Activated CD8-positive, alpha-beta memory T cell treated with anti-CD3 and anti-CD28 coated beads, Interleukin-2, amount 50 U/mL, for 4 hours (primary cell): Measurements from ENCODE around the gene GSC.
"Not testable (repeated sequence)": the region's sequence is repeated elsewhere in the genome, so short reads cannot be mapped to it uniquely, and the experiment has no call there.

Experiments used
- DNase-seq: peaks from one replicate; pipeline ENCODE4 v3.0.0-alpha.2; 2020

The GSC gene

DNA sequence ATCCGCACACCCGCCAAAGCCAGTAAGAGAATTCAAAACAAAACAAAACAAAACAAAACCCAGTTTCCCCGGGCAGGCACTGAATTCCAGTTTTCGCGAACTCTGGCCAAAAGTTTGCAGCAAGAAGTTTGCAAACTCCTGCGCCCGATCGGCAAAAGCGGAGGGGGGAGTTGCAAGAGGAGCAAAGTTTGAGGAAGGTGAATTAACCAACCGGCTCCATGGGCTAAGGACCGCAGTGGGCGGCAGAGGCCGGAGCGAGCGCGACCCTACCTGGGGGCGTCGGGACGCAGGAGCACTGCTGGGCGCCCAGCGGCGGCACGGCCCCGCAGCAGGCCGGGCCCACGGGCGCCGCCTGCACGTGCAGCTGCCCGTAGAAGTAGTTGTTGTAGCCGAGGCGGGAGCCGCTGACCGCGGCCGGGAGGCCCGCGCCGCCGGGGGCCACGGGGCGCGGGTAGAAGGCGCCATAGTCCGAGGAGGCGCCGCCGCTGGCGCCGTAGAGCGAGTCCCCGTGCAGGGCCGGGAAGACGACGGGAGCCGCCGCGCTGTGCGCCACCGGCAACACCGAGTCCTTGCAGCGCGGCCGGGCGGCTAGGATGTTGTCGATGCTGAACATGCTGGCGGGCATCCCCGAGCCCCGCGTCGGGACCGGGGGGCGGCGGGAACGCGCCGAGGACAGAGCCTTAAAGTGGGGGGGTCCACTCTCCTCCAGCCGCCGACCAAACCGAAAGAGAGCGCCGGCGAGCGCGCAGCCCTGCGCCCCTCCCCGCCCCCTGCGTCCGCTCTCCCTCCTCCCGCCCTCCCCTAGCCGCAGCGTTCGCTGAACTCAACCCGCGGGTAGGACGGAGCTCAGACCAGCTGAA, at the start of gene GSC:
Gene GSC (minus strand): TSS at position 723 of the 860 bp plus-strand sequence. CDS start 98 bp downstream, at position 625.
- no peak for DNase-seq

DNA sequence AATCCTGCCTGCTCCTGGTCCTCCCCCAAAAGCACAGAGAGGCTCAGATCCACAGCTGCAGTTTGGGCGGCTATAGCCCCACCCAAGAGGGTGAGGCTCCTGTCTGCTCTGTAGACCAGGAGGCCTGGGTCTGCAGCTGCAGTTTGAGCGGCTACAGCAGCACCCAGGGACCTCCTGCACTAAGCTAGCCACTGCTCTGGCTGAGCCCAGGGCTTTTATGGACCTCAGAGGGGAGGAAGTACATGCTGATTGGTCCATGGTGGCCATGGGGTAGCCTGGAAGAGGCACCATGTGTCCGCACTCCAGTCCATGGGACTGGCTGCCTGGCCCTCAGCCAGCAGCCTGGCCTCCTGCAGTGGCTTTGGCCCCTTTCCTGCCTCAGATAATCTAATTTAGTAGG, 49.6 kb upstream of the GSC start:
- DNase-seq, result no peak

DNA sequence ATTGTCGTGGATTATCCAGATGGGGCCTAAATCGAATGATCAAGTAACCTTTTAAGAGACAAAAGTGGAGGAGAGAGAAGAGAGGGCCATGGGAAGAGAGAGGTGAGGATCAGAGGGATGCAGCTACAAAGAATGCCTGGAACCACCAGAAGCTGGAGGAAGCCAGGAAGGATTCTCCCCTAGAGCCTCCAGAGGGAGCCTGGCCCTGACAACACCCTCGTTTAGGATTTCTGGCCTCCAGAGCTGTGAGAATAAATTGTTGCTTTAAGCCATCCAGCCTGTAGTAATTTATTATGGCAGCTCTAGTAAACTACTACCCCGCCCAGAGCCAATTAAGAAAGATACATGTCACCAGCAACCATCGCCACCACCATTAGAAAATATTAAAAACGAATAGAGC, 46.2 kb upstream of the GSC start:
- no peak for DNase-seq

DNA sequence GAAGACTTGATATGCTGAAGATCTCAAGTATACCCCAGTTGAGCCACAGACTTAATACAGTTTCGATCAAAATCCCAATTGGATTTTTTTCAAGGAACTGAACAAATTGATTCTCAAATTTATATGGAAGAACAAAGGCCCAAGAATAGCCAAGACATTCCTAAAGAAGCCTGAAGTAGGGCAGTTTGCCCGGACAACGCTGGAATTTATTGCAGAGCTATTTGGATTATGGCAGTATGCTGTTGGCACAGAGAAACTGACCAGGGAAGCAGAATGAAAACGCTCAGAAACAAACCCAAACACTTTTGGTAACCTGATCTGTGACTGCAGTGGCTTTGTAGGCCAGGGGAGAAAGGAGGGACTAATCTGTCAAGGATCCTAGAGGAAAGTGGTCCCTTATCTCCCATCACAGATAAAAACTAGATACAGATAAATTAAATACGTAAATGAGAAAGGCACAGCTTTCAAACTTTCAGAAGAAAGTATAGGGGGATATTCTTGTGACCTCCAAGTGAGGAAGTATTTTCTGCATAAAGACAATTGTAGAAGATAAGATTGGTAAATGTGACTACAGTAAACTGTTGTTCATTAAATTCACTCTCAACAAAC, 35.9 kb upstream of the GSC start:
- no peak for DNase-seq

- DNase-seq, result no peak
Measured at GRCh38 chr14:94801225-94801624, 31.3 kb upstream of the GSC start.

DNA sequence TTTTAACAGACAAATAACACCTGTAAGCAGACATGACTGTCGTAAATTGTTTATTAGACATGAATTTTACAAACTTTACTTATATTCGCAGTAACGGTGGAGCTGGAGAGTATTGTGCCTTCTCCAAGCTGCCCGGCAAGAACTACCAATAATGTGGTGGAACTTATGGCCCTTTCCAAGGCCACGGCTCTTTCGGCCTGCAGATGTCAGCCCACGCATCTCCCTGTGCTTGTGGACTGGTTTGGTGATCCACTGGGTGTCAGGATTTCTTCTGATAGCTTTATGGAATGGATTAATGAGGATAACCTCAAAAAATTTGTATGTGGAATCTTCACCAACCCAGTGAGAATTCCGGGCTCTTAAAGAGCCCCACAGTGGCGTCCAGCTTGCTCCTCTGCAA, 30.9 kb upstream of the GSC start:
- DNase-seq, result not testable (repeated sequence)

DNA sequence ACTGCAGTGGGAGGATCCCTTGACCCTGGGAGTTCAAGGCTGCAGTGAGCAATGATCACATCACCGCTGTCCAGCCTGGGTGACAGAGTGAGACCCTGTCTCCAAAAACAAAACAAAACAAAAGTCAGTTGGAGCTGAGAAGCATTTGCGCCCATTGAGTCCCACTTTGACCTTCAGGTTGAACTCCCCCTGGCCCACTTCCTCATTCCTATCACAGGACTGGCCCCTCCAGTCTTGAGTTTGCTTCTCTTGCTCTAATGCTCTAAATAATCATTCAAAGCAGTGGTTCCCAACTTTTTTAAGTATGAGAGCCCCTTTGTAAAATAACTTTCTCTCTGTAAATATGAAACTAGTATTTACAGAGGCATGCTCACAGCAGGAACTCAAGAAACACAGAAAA, 28.0 kb upstream of the GSC start:
- no peak for DNase-seq

DNA sequence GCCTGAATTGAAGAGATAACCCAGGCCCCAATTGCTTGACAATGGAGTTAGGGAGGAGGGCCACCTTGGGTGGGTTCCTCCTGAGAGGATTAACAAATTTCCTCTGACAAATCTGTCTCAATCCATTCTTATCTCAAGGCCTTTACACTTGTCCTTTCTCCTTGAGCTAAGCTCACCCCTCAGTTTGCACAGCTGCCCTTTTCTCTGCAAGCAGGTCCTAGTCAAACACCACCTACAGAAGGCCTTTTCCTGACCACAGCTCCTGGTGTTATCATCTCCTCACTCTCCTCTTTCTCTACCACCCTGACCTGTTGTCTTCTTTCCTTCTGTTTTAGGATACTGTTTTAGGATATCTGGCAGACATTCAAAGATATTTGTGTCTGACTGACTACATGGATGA, 26.4 kb upstream of the GSC start:
- DNase-seq, result no peak

GRCh38 chr14:94795372-94795771, 25.5 kb upstream of the GSC start:
- no peak for DNase-seq

DNA sequence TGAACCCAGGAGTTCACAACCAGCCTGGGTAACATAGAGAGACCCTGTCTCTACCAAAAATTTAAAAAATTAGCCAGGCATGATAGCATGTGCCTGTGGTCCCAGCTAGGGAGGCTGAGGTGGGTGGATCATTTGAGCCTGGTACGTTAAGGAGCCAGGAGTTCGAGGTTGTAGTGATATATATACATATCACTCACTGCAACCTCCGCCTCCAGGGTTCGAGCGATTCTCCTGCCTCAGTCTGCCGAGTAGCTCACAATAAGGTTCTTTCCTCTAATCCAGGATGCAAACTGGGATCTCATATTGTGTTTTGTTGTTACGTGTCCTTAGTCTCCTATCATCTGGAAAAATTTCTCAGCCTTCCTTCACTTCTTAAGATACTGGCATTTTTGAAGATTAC, 24.0 kb upstream of the GSC start:
- no peak for DNase-seq

DNA sequence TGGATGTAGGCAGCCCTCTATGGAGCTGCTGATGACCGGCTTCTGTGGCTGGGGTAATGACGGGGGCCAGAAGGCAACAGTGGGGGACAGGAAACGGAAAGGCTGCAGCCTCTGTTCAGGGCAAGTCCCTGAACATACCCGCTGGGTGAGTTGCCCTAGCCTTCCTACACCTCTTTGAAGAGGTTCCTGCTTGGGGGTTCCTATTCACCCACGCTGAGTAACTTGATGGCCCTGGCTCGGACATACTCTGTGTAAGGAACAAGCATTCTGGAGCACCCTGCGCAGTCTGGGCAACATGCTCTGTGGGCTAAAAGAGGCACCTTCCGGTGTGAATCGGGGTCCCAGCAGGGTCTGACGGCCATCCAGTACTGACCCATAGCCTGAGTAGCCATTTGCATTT, 17.7 kb upstream of the GSC start:
- DNase-seq, result no peak

GRCh38 chr14:94787092-94787491, 17.2 kb upstream of the GSC start:
- no peak for DNase-seq

- no peak for DNase-seq
Measured at GRCh38 chr14:94780536-94781399, 10.9 kb upstream of the GSC start.

DNA sequence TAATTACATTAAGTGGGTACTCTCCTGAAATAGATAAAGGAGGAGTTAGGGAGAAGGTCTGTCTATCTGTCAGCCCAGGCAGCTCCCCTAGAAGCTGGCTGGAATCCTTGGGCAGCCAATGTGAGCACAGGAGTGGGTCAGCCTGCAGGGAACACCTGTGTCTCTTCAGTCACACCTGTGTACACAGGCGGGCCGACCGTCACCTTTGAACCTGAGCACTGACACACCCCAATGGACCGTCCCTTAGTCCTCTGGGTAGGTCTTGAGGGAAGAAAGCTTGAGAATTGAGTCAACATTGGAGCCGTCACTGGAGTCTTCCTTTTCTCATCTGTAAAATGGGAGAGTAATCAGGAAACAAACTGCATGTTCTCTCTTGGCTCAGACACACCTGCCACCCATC, 9.8 kb upstream of the GSC start:
- no peak for DNase-seq

GRCh38 chr14:94775871-94776210, 5.9 kb upstream of the GSC start:
- no peak for DNase-seq

DNA sequence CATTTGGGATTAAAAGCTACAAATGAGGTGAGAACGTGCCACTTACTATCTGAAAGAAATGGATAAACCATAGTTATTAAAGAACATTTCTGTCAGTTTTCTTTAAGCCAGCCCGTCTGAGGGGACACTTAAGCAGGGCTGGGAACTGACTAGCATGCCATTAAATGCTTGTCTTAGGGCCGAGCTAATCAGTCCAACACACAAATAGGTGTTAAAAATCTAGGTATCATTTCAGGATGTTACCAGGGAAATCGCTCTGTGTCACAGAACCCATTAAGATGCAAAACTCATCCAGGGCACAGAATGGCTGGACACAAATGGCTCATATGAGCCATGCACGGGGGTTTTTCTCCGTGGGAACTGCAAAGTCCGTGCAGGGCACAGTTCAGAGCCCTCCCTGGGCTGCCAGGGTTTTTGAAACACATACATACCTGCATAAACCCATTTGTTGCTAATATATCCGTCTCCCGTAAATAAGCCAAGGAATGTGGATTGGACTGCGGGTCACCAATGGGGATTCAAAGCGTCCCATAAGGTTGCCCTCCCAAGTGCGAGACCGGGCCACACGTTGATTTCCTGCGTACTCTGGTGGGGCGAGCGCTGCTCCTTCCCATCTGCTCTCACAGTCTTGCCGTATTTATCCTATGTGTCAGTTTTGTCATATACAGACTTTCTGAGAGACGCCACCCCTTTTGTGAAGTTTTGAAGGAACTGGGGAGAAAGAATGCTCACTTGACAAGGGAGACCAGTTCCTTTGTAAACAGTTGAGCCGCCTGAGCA, 5.4 kb upstream of the GSC start:
- no peak for DNase-seq

GRCh38 chr14:94774344-94775090, 4.6 kb upstream of the GSC start:
- no peak for DNase-seq

DNA sequence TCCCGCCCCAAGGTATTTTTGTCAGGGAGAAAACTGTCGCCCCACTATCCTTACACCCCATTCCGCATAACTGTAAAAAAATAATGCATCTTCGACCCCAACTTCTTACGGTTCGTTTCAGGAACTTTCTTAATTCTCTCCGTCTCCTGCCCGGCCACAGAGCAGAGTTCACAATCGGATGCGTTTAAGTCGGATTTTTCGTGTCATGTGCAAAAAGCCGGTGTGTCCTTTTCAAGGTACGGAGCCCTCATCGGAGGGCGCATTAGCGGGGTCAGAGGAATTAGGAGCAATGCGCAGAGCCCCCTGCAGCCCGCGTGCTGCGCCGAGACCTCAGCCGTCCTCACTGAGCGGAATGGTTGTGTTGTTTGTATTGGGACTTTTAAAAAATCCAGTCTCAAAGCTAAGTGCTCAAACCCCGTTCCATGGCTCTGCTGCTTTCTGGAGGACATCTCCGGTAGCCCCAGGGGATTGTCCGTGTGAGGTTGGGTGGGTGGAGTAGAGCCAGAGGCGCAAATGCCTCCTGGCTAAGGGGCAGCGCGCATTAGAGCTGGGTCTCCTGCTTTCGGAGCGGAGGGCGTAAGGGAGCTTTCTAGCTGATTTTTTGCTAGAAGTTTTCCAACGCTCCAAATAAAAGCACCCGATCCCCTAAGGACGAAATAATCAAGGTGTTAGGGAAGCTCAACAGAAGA, 3.9 kb upstream of the GSC start:
- no peak for DNase-seq

DNA sequence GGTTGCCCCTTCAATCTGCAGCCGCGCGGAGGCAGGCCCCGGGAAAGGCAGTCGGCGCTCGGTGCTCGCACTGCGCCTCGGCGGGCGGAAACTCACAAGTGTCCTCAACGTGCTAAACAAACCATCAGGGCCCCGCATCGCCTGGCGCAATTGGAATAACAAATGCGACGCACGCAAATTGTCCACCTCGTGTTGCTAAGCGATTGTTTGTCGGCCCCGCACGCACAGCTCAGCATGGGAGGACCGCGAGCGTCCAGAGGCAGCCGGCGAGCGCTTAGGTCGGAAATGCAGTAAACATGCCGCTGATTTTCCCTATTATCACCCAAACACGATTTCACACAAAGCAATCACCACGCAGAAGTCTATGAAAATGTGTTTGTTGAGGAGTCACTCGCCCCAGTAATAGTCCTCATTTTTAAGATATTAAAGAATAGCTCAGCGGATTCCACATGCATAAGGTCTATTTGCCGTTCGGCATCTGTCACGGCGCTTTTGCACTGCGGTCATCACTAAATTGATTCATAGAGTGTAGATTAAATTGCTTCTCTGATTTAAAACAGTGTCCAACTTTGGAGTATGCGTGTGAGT, 3.2 kb upstream of the GSC start:
- DNase-seq, result no peak

GRCh38 chr14:94772548-94772947, 2.6 kb upstream of the GSC start:
- DNase-seq, result no peak

DNA sequence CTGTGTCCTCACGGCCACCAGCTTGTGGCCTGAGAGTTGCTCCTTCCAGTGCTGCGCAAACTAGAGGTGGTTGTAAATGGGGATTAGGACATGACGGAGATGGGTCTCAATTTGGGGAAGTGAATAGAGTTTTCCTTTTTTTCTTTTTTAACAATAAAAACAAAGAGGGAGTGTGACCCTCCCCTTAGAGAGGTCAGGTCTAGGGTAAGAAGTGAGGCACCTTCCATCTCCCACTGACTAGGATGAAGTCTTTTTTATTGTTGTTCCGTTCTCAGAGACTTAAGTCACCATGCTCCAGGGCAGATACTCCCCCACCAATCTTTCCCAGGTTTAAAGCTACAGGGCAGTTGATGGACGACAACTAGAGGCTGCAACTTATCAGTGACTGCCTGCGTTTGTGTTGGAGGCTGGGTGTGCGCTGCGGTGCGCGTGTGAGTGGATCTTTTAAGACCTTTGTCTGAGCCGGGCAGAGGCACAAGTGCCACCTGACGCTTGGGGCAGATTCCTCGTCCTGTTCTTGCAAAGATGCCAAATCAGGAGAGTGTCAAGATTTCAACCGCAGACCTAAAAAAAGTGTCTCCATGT, 2.1 kb upstream of the GSC start:
- DNase-seq, result no peak
